LNCAP (cell line): Measurements from ENCODE around the gene RECQL5.

Source experiments
- CTCF ChIP-seq: fragments of 450-650 bp; IDR thresholded peaks from 2 replicates; pipeline ENCODE4 v1.5.1; 2017; ENCODE audit warnings: mild to moderate bottlenecking

RECQL5 gene

GRCh38 chr17:75666959-75667790 lies at the start of gene RECQL5, which contains the start of gene SAP30BP:
Gene RECQL5 (minus strand): TSS chr17:75667154. CDS start chr17:75666557, 597 bp downstream.
Gene SAP30BP (plus strand): TSS chr17:75667338. CDS start chr17:75667373, 35 bp downstream.
- no peak for TF ChIP-seq CTCF

GRCh38 chr17:75712446-75712845 lies 45.5 kb upstream of the RECQL5 start:
- no peak for TF ChIP-seq CTCF

- no peak for TF ChIP-seq CTCF
These were observed 40.2 kb upstream of the RECQL5 start for GRCh38 chr17:75707079-75707571.

GRCh38 chr17:75706042-75706728 lies 39.2 kb upstream of the RECQL5 start:
- no peak for TF ChIP-seq CTCF

- no peak for TF ChIP-seq CTCF
These were observed 38.3 kb upstream of the RECQL5 start for GRCh38 chr17:75704963-75705875.

GRCh38 chr17:75703591-75703990 lies 36.6 kb upstream of the RECQL5 start:
- no peak for TF ChIP-seq CTCF

GRCh38 chr17:75703191-75703590 lies 36.2 kb upstream of the RECQL5 start:
- TF ChIP-seq CTCF: no peak
